ENCODE results near the gene NEURL1B. TPM values are rescaled to one million over a fixed set of nuclear protein-coding genes. Genes with fewer than 3 reads are reported as not detected.

The NEURL1B gene
- total and polyA plus RNA-seq, 12 donors = 14.4 to 45.8 (median 21.6) TPM

- Histone ChIP-seq H3K36me3 (no peaks in the 10 kb centered on the region), H3K27me3 (no peaks in the 10 kb centered on the region), H3K27ac (no peak overlapping the region), H3K4me3 (no peak overlapping the region), H3K4me1 (no peaks in the 10 kb centered on the region), H3K9me3 (no peaks in the 10 kb centered on the region)
- intact Hi-C loops (cut with DNase I) = no loop called here
- WGBS, 2 donors = 86 to 90% methylated on average over 5 of the region's 5 CpGs
- ATAC-seq (no peak), DNase-seq (no peak)
- TF ChIP-seq CTCF (IDR thresholded peaks at IDR 0.05) = no peak
Observed at GRCh38 chr5:172630082-172630481, 11.0 kb upstream of the NEURL1B start.

- Histone ChIP-seq H3K27me3 (no peaks in the 10 kb centered on the region), H3K36me3 (no peaks in the 10 kb centered on the region), H3K4me1 (no peaks in the 10 kb centered on the region), H3K9me3 (no peaks in the 10 kb centered on the region), H3K27ac (no peak overlapping the region), H3K4me3 (no peak overlapping the region)
- DNase-seq = no peak
- intact Hi-C loops (cut with DNase I) = no loop called here
- no peak for TF ChIP-seq CTCF (IDR thresholded peaks at IDR 0.05)
- 94 to 96% methylated on average over 6 of the region's 6 CpGs for WGBS, 2 donors
- ATAC-seq = no peak
Observed at GRCh38 chr5:172630482-172630881, 10.6 kb upstream of the NEURL1B start.

GRCh38 chr5:172630986-172631385 lies 10.1 kb upstream of the NEURL1B start:
- intact Hi-C loops (cut with DNase I) = no loop called here
- Histone ChIP-seq H3K4me1 (no peaks in the 10 kb centered on the region), H3K9me3 (no peaks in the 10 kb centered on the region), H3K4me3 (no peak overlapping the region), H3K36me3 (no peaks in the 10 kb centered on the region), H3K27ac (no peak overlapping the region), H3K27me3 (no peaks in the 10 kb centered on the region)
- no peak for TF ChIP-seq CTCF (IDR thresholded peaks at IDR 0.05)
- ATAC-seq = peak in 1 of 8 donors; percentile 14
- WGBS, 2 donors = 85 to 87% methylated on average over 6 of the region's 6 CpGs
- DNase-seq = no peak

GRCh38 chr5:172632346-172633092 lies 8.5 kb upstream of the NEURL1B start:
- Histone ChIP-seq H3K4me1 (peaks cover 0 to 6% (median 0%) of the 10 kb centered on the region in 9 donors), H3K36me3 (no peaks in the 10 kb centered on the region), H3K27ac (no peak overlapping the region), H3K4me3 (no peak overlapping the region), H3K27me3 (no peaks in the 10 kb centered on the region), H3K9me3 (no peaks in the 10 kb centered on the region)
- ATAC-seq = no peak
- TF ChIP-seq CTCF (IDR thresholded peaks at IDR 0.05) = no peak
- intact Hi-C loops (cut with DNase I) = no loop called here
- 95 to 99% methylated on average over 6 of the region's 6 CpGs for WGBS, 2 donors
- no peak for DNase-seq
